Stimulated activated CD4-positive, alpha-beta T cell treated with anti-CD3 and anti-CD28 coated beads, Interleukin-12 subunit alpha, Interleukin-12 subunit beta, amount 100 ng/mL, for 4 hours (primary cell): ENCODE data around the gene FGR.
"Not testable (repeated sequence)": the region's sequence is repeated elsewhere in the genome, so short reads cannot be mapped to it uniquely, and the experiment has no call there.

Experiments used
- DNase-seq: peaks from one replicate; pipeline ENCODE4 v3.0.0-alpha.2; 2020

The FGR gene

GRCh38 chr1:27659497-27660299 is 24.7 kb upstream of the FGR start:
- DNase-seq, result peak; percentile 81

DNA sequence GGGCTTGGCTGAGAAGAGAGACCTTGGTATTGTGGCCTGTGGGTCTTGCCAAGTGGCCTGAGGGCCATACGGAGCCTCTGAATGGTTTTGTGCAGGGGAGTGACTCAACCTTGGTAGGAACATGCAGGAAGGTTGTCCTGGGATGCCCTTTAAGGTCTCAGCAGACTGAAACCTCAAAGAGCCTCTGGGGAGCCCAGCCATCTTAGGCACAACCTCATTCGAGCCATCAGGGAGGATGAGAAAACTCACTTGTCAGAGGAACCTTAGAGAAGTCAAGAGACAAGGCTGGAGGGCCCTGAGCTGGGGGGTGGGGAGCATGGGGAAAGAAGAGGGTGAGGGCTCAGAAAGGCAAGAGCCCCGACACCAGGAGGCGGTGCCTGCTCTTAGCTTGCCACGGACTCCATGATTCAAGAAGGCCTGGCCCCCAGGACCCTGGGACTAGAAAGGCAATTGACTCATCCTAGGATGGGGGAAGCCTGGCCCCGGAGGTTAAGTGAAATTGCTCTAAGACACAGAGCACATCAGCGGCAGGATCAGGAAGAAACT is 24.0 kb upstream of the FGR start:
- DNase-seq, result no peak

GRCh38 chr1:27656157-27656893 is 21.3 kb upstream of the FGR start:
- DNase-seq, result no peak

DNA sequence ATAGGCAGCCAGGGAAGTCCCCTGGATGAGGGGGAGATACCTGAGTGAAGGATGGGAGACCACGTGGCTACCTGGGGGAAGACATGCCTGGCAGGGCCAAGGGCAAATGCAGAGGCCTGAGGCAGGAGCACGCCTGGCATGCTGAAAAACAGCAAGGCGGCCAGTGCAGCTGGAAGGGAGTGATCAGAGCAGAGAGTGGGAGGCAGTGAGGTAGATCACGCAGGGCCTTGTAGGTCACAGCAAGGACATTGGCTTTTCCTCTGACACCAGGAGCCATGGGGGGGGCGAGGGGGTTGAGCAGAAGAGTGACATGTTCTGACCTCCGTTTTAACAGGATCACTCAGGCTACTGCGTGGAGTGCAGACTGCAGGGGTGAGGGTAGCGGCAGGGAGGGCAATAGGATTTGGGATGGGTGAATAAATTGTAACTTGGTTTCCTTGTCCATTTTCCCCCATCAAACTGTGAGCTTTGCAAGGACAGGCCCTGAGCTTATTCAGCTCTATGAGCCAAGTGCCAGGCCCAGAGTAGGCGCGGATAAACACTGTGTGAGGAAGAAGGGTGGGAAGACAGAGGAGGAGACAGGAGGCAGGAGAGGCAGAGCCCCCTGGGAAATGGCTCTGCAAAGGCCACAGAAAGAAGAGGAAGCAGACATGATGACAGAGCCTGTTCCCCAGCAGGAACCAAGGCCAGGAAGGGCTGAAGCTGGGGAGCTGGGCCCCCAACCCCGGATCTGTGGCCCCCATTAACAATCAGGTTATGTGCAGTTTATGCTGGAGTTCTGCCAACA is 20.4 kb upstream of the FGR start:
- no peak for DNase-seq

GRCh38 chr1:27652111-27652864 is 17.3 kb upstream of the FGR start:
- no peak for DNase-seq

DNA sequence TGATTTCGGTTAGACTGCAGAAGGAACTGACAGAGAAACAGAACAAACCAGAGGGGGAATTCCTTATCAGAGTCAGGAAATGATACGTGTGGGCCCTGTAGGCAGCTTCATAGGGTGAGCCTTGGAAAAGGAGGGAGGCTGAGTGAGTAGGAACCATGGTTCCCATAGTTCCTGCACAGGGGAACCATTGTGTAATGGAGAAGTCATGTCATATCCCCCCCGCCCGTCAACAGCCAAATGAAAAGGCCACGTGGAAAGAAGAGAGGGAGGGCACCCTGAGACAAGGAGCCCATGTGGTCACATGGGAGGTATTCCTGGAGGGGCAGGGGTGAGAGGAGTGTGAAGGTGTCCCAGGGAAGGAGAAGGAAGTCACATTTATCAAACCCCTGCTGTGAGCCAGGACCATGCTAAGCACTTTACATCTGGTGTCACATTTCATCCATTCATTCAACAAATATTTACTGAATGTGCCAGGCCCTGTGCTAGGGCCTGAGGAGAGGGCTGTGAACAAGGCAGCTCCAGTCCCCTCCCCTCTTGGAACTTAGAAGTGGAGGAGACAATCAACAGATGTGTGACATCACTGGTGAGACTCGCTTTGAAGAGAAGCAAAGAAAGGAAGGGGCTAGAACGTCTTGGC is 15.7 kb upstream of the FGR start:
- DNase-seq, result no peak

DNA sequence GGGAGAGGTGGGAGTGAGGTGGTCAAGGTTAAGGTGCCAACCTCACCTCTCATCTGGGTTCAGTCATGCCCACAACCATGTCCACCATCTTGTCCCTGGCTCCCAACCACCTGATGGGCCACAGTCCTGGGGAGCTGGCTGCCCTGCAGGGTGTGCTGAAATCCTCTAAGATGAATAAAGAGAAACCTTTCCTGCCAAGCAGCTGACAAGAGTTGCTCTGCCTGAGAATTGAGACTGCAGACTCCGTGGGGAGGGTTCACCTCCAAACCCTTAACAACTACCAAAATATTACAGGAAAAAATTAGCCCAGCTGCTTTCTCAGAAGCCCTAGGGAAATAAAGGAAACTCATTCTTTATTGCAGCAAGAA is 15.2 kb upstream of the FGR start:
- DNase-seq, result no peak

- DNase-seq, result no peak
Observed at GRCh38 chr1:27649306-27649635, 14.3 kb upstream of the FGR start.

- no peak for DNase-seq
Observed at GRCh38 chr1:27648602-27649305, 13.8 kb upstream of the FGR start.

- DNase-seq, result no peak
Observed at GRCh38 chr1:27647328-27647727, 12.3 kb upstream of the FGR start.

GRCh38 chr1:27646676-27647075 is 11.7 kb upstream of the FGR start:
- no peak for DNase-seq

DNA sequence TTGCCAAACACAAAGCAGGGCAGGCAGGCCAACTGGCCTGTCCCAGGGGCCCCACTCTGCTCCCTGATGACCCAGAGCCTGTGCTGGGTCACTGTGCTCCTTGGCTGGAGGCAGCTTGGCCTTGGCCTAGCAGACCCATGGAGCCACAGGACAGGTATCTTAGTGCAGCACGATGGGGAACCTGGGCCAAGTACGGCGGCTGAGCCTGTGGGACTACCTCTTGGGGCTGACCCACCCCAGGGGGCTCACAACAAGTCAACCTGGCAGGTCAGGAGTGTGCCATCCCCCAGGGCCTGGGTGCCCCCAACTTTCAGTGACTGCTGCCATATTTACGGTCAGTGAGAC is 10.1 kb upstream of the FGR start:
- DNase-seq, result no peak

DNA sequence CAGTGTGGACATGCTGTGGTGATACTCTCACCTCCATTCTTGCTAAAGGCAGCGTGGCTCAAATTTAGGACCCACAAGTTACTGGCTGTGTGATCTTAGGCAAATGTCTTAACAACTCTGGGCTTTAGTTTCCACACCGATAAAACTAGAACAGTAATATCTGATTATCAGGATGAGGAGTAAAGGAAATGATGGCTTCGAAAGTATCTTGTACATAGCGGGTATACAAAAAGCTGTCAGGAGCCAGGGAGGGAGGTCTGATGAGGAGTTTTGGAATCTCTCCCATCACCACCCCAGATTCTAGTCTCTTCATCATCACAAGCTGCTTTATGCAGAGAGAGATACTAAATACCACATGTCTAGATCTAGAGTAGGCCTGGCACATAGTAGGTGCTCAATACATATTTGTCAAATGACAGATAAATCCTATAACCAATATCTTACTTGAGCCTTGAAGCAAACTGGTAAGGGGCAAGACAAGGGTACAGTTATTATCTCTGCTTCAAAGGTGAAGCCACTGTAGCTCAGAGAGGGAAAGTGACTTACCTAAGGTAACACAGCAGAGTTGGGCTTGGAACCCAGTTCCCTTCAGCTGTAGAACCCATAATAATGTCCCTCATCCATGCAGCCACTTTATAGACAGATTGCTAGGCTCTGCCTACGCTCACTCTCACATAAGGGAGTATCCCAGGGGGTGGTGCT is 9.5 kb upstream of the FGR start:
- DNase-seq, result no peak

DNA sequence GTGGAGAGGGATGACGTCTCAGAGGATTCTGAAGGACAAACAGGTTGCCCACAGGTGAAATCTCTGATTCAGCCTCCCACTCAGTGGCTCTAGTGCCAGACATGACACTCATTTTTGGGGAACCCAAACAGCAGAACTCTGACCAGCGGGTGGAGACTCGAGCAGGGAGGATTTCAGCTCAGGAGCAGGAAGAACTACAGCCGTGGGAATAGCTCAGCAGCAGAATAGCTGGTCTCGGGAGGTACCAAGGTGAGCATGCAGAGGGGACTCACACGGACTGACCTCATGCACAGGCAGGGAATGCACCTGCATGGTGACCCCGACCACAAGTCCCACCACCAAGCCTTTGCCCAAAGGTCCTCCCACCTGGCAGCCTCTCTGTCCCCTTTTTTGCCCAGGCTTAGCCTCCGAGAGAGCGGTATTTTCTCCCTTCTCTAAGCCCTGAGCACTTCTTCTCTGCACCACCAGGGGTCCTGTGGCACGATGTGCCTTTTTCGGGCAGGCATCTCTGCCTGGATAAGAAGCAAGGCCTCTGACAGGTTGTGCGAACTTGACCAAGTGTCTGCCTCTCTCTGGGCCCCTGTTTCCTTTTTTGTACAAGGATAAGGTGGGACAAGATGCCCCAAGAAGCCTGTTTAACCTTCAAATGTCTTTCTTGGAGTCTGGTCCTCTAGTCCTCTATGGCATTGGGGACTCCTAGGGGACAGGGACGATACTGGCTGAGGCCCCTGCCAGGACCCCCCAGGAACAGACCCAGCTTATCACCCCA is 8.8 kb upstream of the FGR start:
- peak; percentile 65 for DNase-seq

DNA sequence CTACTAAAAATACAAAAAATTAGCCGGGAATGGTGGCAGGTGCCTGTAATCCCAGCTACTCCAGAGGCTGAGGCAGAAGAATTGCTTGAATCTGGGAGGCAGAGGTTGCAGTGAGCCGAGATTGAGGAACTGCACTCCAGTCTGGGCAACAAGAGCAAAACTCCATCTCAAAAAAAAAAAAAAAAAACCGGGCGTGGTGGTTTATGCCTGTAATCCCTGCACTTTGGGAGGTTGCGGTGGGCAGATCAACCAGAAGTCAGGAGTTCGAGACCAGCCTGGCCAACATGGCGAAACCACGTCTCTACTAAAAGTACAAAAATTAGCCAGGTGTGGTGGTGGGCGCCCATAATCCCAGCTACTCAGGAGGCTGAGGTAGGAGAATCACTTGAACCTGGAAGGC is 5.5 kb upstream of the FGR start:
- DNase-seq, result not testable (repeated sequence)

DNA sequence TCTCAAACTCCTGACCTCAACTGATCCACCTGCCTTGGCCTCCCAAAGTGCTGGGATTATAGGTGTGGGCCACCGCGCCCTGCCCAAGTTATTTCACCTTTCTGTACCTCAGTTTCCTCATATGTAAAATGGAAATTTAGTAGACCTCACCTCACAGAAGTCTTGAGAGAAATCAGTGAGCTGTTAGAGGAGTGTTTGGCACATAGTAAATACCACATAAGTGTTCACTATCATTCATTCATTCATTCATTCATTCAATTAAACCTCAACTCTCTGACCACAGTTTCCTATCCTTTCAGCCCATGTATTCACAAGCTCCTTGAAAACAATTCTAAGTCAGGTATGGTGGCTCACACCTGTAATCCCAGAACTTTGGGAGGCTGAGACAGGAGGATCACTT is 3.8 kb upstream of the FGR start:
- no peak for DNase-seq

DNA sequence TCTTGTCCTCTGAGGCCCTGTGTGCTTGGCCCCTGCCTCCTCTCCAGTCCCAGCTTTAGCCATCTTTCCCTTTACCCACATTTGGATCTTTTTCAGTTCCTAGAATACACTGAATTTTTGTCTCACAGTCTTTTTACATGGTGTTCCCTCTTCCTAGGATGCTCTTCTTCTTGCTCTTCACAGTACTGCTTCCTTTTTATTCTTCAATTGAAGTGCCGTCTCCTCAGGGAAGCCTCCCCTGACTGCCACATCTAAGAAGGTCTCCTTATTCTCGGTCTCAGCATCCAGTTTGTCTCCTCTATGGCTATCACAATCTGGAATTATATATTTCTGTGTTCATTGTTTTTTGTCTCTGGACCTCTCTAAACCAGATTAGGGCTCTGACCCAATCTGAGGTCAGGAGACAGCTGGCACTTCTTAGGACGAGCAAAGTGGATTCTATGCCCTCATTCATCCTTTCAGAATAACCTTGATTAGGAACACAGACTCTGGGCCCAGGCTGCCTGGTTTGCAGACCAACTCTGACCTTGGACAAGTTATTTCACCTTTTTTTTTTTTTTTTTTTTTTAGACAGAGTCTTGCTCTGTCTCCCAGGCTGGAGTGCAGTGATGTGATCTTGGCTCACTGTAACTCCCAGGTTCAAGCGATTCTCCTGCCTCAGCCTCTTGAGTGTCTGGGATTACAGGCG is 3.2 kb upstream of the FGR start:
- no peak for DNase-seq

DNA sequence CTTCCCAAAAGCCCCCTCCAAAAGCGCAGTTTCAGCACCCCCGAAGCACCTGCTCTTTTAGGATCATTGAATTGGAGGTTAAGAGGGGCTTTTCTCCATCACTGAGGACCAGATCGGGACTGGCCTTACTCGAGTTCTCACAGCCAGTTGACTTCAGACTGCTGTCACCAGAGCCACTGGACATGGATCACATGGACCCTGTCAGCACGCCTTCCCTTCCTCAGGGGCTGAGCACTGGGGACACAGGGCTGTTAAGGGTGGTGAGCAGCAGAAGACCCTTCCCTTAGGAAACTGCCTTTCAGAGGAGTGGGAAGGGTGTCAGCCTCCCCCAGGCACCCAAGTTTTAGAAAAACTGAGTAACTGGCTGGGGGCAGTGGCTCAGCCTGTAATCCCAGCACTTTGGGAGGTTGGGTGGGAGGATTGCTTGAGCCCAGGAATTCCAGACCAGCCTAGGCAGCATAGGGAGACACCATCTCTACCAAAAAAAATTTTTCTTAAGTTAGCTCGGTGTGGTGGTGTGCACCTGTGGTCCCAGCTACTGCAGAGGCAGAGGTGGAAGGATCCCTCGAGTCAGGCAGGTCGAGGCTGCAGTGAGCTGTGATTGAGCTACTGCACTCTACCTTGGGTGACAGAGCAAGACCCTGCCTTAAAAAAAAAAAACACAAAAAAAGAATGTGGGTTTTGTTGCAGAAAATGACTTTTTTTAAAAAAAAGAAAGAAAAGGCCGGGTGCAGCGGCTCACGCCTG is 584 bp upstream of the FGR start:
- no peak for DNase-seq
